Smooth muscle cell (in vitro differentiated cells): ENCODE measurements around the gene TMEM60. TPM values are rescaled to one million over a fixed set of nuclear protein-coding genes. Genes with fewer than 3 reads are reported as not detected.

Experiments
- DNase-seq: peaks from one replicate; lab custom pipeline; 2025; ENCODE audit not compliant: unreplicated experiment; lab: John Stamatoyannopoulos, UW
- H2AFZ ChIP-seq: fragments of 200-600 bp; sonication (generic); 2 replicates; pipeline ENCODE4 v1.6.0; 2016; ENCODE audit warnings: antibody characterized with exemption, low read depth, mild to moderate bottlenecking
- H3F3A ChIP-seq: fragments of 200-600 bp; sonication (generic); 2 replicates; pipeline ENCODE4 v1.6.0; 2017; ENCODE audit warnings: antibody characterized with exemption, low read depth
- H3K27ac ChIP-seq: fragments of 200-600 bp; sonication (generic); 2 replicates; pipeline ENCODE4 v1.5.1; 2016; ENCODE audit warnings: low read depth, mild to moderate bottlenecking
- H3K27me3 ChIP-seq: fragments of 200-600 bp; sonication (generic); 2 replicates; pipeline ENCODE4 v1.6.1; 2016; ENCODE audit warnings: low read depth, mild to moderate bottlenecking
- H3K36me3 ChIP-seq: fragments of 200-600 bp; sonication (generic); 2 replicates; pipeline ENCODE4 v1.5.1; 2016; ENCODE audit warnings: low read depth
- H3K4me1 ChIP-seq: fragments of 200-600 bp; sonication (generic); 2 replicates; pipeline ENCODE4 v1.5.1; 2016; ENCODE audit warnings: low read depth
- H3K4me2 ChIP-seq: fragments of 200-600 bp; sonication (generic); 2 replicates; pipeline ENCODE4 v1.6.0; 2016; ENCODE audit warnings: mild to moderate bottlenecking
- H3K4me3 ChIP-seq: fragments of 200-600 bp; sonication (generic); 2 replicates; pipeline ENCODE4 v1.5.1; 2016; ENCODE audit warnings: mild to moderate bottlenecking
- H3K79me2 ChIP-seq: fragments of 200-600 bp; sonication (generic); 2 replicates; pipeline ENCODE4 v1.6.0; 2016; ENCODE audit warnings: low read depth, mild to moderate bottlenecking
- H3K9ac ChIP-seq: fragments of 200-600 bp; sonication (generic); 2 replicates; pipeline ENCODE4 v1.6.0; 2016; ENCODE audit warnings: low read depth
- H3K9me3 ChIP-seq: fragments of 200-600 bp; sonication (generic); replicated peaks from 2 replicates; pipeline ENCODE4 v1.5.1; 2016; ENCODE audit warnings: low read depth
- H4K20me1 ChIP-seq: fragments of 200-600 bp; sonication (generic); 2 replicates; pipeline ENCODE4 v1.6.0; 2016; ENCODE audit warnings: low read depth
- WGBS: methylation state at CpG from one replicate; pipeline ENCODE4 v1.1.7; 2016; ENCODE audit warnings: low lambda C conversion rate; 5-methylcytosine and 5-hydroxymethylcytosine counted together
- polyA plus RNA-seq: library from polyadenylated mRNA; unstranded; fragments of >200 nt; fragmentation: Nextera tagmentation; extraction: Ambion mirVana; gene quantifications from 2 replicates; pipeline ENCODE4 v1.2.1, GENCODE V29; 2016
- total RNA-seq: library from RNA; depleted of rRNA; stranded (reverse); fragments of >200 nt; gene quantifications from 2 replicates; pipeline ENCODE4 v1.2.3, GENCODE V29; 2014
- TF ChIP-seq, protein P1 (sequence below): fragments of 200-600 bp; sonication (generic); IDR thresholded peaks from 2 replicates; pipeline ENCODE4 v1.5.1; 2017; ENCODE audit warnings: borderline replicate concordance, mild to moderate bottlenecking, antibody characterized with exemption; ENCODE audit not compliant: insufficient read depth, poor library complexity, severe bottlenecking

The TMEM60 gene
- total and polyA plus RNA-seq, 2 experiments from 2014 or later = 12.1 to 28.0 TPM

DNA sequence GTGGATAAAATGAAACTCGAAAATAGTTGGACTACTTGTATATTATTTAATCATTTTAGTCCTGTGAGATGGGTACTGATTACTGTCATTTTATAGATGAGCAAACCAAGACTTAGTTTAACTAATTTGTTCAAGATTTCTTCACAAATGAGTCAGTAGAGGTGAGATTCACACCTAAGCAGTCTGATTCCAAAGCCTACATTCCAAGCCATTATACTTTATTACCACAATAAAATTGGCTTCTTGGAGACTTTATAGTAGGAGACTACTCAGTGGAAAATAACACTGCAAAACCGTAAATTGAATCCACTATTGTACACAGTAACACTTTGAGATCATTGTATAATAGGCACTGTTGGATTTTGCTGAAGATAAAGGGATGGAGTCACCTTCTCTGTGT is 2.5 kb upstream of the TMEM60 start:
- DNase-seq = no peak
- peak overlapping the region; percentile 93 for H3K4me3 ChIP-seq
- 85% methylated on average over 2 of the region's 2 CpGs for WGBS
- peaks cover 5% of the 10 kb centered on the region for H3K36me3 ChIP-seq
- peaks cover 8% of the 10 kb centered on the region for H4K20me1 ChIP-seq
- peak overlapping the region; percentile 86 for H3K9ac ChIP-seq
- peak overlapping the region; percentile 89 for H3K4me2 ChIP-seq
- peak overlapping the region; percentile 73 for H3K27ac ChIP-seq
- H3K4me1 ChIP-seq = peaks cover 21% of the 10 kb centered on the region
- no peaks in the 10 kb centered on the region for H3K9me3 ChIP-seq
- H2AFZ ChIP-seq = no peak overlapping the region
- peaks cover 93% of the 10 kb centered on the region for H3K79me2 ChIP-seq
- TF ChIP-seq, protein P1, sequence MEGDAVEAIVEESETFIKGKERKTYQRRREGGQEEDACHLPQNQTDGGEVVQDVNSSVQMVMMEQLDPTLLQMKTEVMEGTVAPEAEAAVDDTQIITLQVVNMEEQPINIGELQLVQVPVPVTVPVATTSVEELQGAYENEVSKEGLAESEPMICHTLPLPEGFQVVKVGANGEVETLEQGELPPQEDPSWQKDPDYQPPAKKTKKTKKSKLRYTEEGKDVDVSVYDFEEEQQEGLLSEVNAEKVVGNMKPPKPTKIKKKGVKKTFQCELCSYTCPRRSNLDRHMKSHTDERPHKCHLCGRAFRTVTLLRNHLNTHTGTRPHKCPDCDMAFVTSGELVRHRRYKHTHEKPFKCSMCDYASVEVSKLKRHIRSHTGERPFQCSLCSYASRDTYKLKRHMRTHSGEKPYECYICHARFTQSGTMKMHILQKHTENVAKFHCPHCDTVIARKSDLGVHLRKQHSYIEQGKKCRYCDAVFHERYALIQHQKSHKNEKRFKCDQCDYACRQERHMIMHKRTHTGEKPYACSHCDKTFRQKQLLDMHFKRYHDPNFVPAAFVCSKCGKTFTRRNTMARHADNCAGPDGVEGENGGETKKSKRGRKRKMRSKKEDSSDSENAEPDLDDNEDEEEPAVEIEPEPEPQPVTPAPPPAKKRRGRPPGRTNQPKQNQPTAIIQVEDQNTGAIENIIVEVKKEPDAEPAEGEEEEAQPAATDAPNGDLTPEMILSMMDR = no peak
- H3K27me3 ChIP-seq = no peaks in the 10 kb centered on the region
- H3F3A ChIP-seq = peaks cover 4% of the 10 kb centered on the region

DNA sequence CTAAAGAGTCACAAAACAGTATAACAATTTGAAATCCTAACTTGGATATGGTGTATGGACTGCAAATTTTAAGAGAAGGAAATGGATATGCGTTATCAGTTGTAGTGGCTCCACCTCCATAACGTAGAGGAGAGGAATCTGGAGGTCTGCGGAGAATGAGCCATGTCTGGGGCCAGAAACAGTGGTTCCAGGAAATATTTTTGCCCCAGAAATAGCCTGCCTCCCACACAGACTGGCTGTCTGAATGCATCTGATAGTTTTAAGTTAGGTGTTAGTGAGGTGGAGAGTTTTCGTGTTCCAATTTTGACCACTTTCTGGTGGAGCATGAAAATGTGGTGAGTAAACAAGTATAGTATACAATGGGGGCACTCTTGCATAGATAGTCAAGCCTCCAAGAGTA is 1.9 kb upstream of the TMEM60 start:
- Histone ChIP-seq H2AFZ (no peak overlapping the region), H3K36me3 (no peaks in the 10 kb centered on the region), H3K27me3 (no peaks in the 10 kb centered on the region), H3K4me2 (peak overlapping the region; percentile 89), H3K9me3 (no peaks in the 10 kb centered on the region), H3F3A (peaks cover 4% of the 10 kb centered on the region), H3K27ac (peak overlapping the region; percentile 73), H3K9ac (peak overlapping the region; percentile 86), H3K4me3 (peak overlapping the region; percentile 93), H4K20me1 (peaks cover 8% of the 10 kb centered on the region), H3K4me1 (peaks cover 21% of the 10 kb centered on the region), H3K79me2 (peaks cover 93% of the 10 kb centered on the region)
- WGBS = 8% methylated on average over 4 of the region's 4 CpGs
- TF ChIP-seq, protein P1 = no peak
- no peak for DNase-seq

DNA sequence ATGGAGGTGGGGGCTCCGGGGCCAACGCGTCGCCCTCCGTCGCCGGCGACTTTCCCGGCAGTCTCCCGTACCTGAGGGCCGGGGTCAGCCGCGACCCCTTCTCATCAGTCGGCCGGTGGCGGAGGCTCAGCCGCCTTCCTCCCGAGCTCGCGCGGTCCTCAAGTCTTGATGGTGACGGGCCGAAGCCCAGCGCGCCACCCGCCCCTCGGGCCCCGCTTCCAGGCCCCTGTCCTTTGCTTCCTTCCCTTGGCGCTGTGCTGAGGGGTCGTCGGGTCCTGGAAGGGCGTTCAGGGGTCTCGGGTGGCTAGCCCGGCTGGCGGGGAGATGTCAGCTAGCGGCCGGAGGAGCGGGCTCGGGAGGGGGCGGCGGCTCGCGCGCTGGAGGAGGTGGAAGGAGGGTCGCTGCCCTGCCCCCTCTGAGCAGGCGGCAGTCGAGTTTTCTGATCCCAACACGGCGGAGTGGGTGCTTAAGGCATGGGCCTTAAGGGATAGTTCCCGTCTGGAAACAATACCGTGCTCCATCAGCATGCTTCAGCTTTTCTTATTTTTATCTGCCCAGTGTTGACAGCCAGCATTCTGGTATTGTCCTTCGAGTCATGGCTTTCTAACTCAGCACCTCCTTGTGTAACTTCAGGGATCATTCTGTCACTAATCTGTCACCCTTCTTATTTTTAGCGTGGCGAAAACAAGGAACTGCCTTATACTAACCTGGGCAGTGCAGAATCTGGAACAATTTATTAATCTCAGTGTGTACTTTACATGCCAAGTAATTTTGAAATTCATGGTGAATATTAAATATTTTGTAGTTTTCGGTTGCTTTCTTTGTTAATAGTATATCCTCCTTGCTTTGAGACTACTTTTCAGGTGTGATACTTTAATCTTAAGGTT is 1.1 kb upstream of the TMEM60 start:
- TF ChIP-seq, protein P1 = no peak
- H3K36me3 ChIP-seq = no peaks in the 10 kb centered on the region
- peak overlapping the region; percentile 89 for H3K4me2 ChIP-seq
- peak overlapping the region; percentile 66 for H2AFZ ChIP-seq
- 4% methylated on average over 34 of the region's 55 CpGs for WGBS
- H4K20me1 ChIP-seq = peaks cover 8% of the 10 kb centered on the region
- H3F3A ChIP-seq = peaks cover 4% of the 10 kb centered on the region
- peaks cover 91% of the 10 kb centered on the region for H3K79me2 ChIP-seq
- peaks cover 21% of the 10 kb centered on the region for H3K4me1 ChIP-seq
- H3K27me3 ChIP-seq = no peaks in the 10 kb centered on the region
- no peaks in the 10 kb centered on the region for H3K9me3 ChIP-seq
- DNase-seq = peak; percentile 28
- peak overlapping the region; percentile 86 for H3K9ac ChIP-seq
- H3K4me3 ChIP-seq = peak overlapping the region; percentile 93
- H3K27ac ChIP-seq = peak overlapping the region; percentile 73
